ENCODE results near the gene JAKMIP2.

GRCh38 chr5:147565524-147565923 lies 217.0 kb downstream of the JAKMIP2 start:
- TF ChIP-seq TAF1 (IDR thresholded peaks at IDR 0.05; ENCODE audit: low read depth): no peak
- no peak for TF ChIP-seq MAX (IDR thresholded peaks at IDR 0.05)
- no peak for TF ChIP-seq USF1 (IDR thresholded peaks at IDR 0.05)
- no peak for TF ChIP-seq YY1 (IDR thresholded peaks at IDR 0.05; ENCODE audit: low read depth)
- no peak for TF ChIP-seq NFIC (IDR thresholded peaks at IDR 0.05)
- TF ChIP-seq REST (IDR thresholded peaks at IDR 0.05; ENCODE audit: low read depth): no peak
- no peak for TF ChIP-seq CREB1 (IDR thresholded peaks at IDR 0.05; ENCODE audit: low read depth)
- TF ChIP-seq EGR1 (IDR thresholded peaks at IDR 0.05): no peak
- TF ChIP-seq TEAD4 (IDR thresholded peaks at IDR 0.05): no peak

Measured in Ishikawa (cell line).